SK-N-SH treated with all-trans-retinoic acid at 6 μM for 48 hours (cell line): ENCODE data around the gene CCDC88C.

ENCODE experiments used
- ATAC-seq: fragments of 200-7000 bp; cut with Tn5 transposase; 3 replicates; pipeline ENCODE4 v1.9.1; 2020; ENCODE audit warnings: mild to moderate bottlenecking, moderate library complexity
- ARNTL ChIP-seq: fragments of 450-650 bp; formaldehyde crosslinking; IDR thresholded peaks from 2 replicates; pipeline ENCODE4 v1.5.0; 2020; ENCODE audit warnings: low read depth, mild to moderate bottlenecking, moderate library complexity, borderline replicate concordance
- BACH2 ChIP-seq: fragments of 250-450 bp; sonication (Bioruptor Pico); IDR thresholded peaks from 2 replicates; pipeline ENCODE4 v1.9.0; 2021; ENCODE audit warnings: mild to moderate bottlenecking, borderline replicate concordance
- CREB5 ChIP-seq: fragments of 250-450 bp; sonication (Bioruptor Pico); IDR thresholded peaks from 2 replicates; pipeline ENCODE4 v1.5.1; 2020; ENCODE audit warnings: low read depth, mild to moderate bottlenecking, moderate library complexity
- CSDC2 ChIP-seq: fragments of 250-450 bp; sonication (Bioruptor Pico); IDR thresholded peaks from 2 replicates; pipeline ENCODE4 v1.5.0; 2020; ENCODE audit warnings: mild to moderate bottlenecking, moderate library complexity
- ESRRG ChIP-seq: fragments of 250-450 bp; sonication (Bioruptor Pico); IDR thresholded peaks from 2 replicates; pipeline ENCODE4 v1.6.1; 2021; ENCODE audit warnings: mild to moderate bottlenecking
- GLIS3 ChIP-seq: fragments of 250-450 bp; sonication (Bioruptor Pico); IDR thresholded peaks from 2 replicates; pipeline ENCODE4 v1.5.0; 2020; ENCODE audit warnings: mild to moderate bottlenecking, moderate library complexity
- ISL1 ChIP-seq: fragments of 250-450 bp; sonication (Bioruptor Pico); IDR thresholded peaks from 2 replicates; pipeline ENCODE4 v2.1.2; 2022; ENCODE audit warnings: mild to moderate bottlenecking, moderate library complexity
- PATZ1 ChIP-seq: fragments of 250-450 bp; sonication (Bioruptor Pico); IDR thresholded peaks from 2 replicates; pipeline ENCODE4 v1.8.0; 2020; ENCODE audit warnings: mild to moderate bottlenecking, moderate library complexity, borderline replicate concordance
- PPARA ChIP-seq: fragments of 250-450 bp; sonication (Bioruptor Pico); IDR thresholded peaks from 2 replicates; pipeline ENCODE4 v1.5.0; 2020; ENCODE audit warnings: mild to moderate bottlenecking, borderline replicate concordance
- RARB ChIP-seq: fragments of 250-450 bp; sonication (Bioruptor Pico); IDR thresholded peaks from 2 replicates; pipeline ENCODE4 v1.8.0; 2021; ENCODE audit warnings: mild to moderate bottlenecking, moderate library complexity
- TCF4 ChIP-seq: fragments of 250-450 bp; sonication (Bioruptor Pico); IDR thresholded peaks from 2 replicates; pipeline ENCODE4 v1.8.0; 2021; ENCODE audit warnings: mild to moderate bottlenecking, moderate library complexity, borderline replicate concordance
- TOX ChIP-seq: fragments of 250-450 bp; sonication (Bioruptor Pico); IDR thresholded peaks from 2 replicates; pipeline ENCODE4 v1.8.0; 2021; ENCODE audit warnings: mild to moderate bottlenecking, moderate library complexity, borderline replicate concordance
- ZC3H10 ChIP-seq: fragments of 250-450 bp; sonication (Bioruptor Pico); IDR thresholded peaks from 2 replicates; pipeline ENCODE4 v1.5.1; 2021; ENCODE audit warnings: mild to moderate bottlenecking, moderate library complexity
- ZFP3 ChIP-seq: fragments of 250-450 bp; sonication (Bioruptor Pico); IDR thresholded peaks from 2 replicates; pipeline ENCODE4 v1.5.0; 2020; ENCODE audit warnings: mild to moderate bottlenecking, moderate library complexity
- ZFP30 ChIP-seq: fragments of 450-650 bp; formaldehyde crosslinking; IDR thresholded peaks from 2 replicates; pipeline ENCODE4 v1.5.0; 2022; ENCODE audit warnings: mild to moderate bottlenecking, moderate library complexity
- ZNF565 ChIP-seq: fragments of 450-650 bp; formaldehyde crosslinking; conservative IDR thresholded peaks from 2 replicates; pipeline ENCODE4 v1.5.0; 2020; ENCODE audit warnings: low read depth, mild to moderate bottlenecking, moderate library complexity
- ZNF70 ChIP-seq: fragments of 450-650 bp; formaldehyde crosslinking; IDR thresholded peaks from 2 replicates; pipeline ENCODE4 v1.5.0; 2020; ENCODE audit warnings: mild to moderate bottlenecking, moderate library complexity
- ZNF8 ChIP-seq: fragments of 450-650 bp; formaldehyde crosslinking; IDR thresholded peaks from 2 replicates; pipeline ENCODE4 v1.5.0; 2020; ENCODE audit warnings: mild to moderate bottlenecking, moderate library complexity
- TF ChIP-seq, protein P1 (sequence below): fragments of 250-450 bp; sonication (Bioruptor Pico); IDR thresholded peaks from 2 replicates; pipeline ENCODE4 v1.5.1; 2021; ENCODE audit warnings: mild to moderate bottlenecking, moderate library complexity
- TF ChIP-seq, protein P2 (sequence below): fragments of 250-450 bp; sonication (Bioruptor Pico); IDR thresholded peaks from 2 replicates; pipeline ENCODE4 v1.5.0; 2020; ENCODE audit warnings: mild to moderate bottlenecking, moderate library complexity
- TF ChIP-seq, protein P3 (sequence below): fragments of 250-450 bp; sonication (Bioruptor Pico); IDR thresholded peaks from 2 replicates; pipeline ENCODE4 v1.8.0; 2021; ENCODE audit warnings: low read depth, mild to moderate bottlenecking, moderate library complexity, borderline replicate concordance

The CCDC88C gene

DNA sequence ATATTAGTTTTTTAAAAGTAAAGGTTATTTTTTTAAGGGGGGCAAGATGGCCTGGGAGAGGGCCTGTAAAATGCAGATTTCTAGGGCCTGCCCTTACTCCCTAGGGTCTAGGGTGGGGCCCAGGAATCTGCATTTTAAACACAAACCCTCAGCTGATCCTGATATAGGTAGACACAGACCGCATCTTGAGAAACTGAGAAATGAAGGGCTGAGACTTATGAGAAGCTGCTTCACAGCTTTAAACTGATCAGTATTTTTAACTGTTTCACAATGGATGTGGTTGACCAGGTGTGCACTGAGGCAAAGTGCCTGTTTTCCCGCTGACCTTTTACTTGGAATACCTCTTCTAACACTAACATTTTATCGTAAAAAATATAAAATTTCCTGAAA is 84.0 kb downstream of the CCDC88C start (continued):
- TF ChIP-seq, protein P1, sequence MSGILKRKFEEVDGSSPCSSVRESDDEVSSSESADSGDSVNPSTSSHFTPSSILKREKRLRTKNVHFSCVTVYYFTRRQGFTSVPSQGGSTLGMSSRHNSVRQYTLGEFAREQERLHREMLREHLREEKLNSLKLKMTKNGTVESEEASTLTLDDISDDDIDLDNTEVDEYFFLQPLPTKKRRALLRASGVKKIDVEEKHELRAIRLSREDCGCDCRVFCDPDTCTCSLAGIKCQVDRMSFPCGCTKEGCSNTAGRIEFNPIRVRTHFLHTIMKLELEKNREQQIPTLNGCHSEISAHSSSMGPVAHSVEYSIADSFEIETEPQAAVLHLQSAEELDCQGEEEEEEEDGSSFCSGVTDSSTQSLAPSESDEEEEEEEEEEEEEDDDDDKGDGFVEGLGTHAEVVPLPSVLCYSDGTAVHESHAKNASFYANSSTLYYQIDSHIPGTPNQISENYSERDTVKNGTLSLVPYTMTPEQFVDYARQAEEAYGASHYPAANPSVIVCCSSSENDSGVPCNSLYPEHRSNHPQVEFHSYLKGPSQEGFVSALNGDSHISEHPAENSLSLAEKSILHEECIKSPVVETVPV (CRISPR knock-in tag) = no peak
- no peak for TF ChIP-seq GLIS3 (CRISPR knock-in tag)
- no peak for TF ChIP-seq ISL1 (CRISPR knock-in tag)
- TF ChIP-seq, protein P2, sequence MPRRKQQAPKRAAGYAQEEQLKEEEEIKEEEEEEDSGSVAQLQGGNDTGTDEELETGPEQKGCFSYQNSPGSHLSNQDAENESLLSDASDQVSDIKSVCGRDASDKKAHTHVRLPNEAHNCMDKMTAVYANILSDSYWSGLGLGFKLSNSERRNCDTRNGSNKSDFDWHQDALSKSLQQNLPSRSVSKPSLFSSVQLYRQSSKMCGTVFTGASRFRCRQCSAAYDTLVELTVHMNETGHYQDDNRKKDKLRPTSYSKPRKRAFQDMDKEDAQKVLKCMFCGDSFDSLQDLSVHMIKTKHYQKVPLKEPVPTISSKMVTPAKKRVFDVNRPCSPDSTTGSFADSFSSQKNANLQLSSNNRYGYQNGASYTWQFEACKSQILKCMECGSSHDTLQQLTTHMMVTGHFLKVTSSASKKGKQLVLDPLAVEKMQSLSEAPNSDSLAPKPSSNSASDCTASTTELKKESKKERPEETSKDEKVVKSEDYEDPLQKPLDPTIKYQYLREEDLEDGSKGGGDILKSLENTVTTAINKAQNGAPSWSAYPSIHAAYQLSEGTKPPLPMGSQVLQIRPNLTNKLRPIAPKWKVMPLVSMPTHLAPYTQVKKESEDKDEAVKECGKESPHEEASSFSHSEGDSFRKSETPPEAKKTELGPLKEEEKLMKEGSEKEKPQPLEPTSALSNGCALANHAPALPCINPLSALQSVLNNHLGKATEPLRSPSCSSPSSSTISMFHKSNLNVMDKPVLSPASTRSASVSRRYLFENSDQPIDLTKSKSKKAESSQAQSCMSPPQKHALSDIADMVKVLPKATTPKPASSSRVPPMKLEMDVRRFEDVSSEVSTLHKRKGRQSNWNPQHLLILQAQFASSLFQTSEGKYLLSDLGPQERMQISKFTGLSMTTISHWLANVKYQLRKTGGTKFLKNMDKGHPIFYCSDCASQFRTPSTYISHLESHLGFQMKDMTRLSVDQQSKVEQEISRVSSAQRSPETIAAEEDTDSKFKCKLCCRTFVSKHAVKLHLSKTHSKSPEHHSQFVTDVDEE (CRISPR knock-in tag) = no peak
- TF ChIP-seq TOX = no peak

- no peak for ATAC-seq
- no peak for TF ChIP-seq ZC3H10 (CRISPR knock-in tag)
- TF ChIP-seq, all 23 proteins: peak for 0
Observed at GRCh38 chr14:91332986-91333649, 84.5 kb downstream of the CCDC88C start.

DNA sequence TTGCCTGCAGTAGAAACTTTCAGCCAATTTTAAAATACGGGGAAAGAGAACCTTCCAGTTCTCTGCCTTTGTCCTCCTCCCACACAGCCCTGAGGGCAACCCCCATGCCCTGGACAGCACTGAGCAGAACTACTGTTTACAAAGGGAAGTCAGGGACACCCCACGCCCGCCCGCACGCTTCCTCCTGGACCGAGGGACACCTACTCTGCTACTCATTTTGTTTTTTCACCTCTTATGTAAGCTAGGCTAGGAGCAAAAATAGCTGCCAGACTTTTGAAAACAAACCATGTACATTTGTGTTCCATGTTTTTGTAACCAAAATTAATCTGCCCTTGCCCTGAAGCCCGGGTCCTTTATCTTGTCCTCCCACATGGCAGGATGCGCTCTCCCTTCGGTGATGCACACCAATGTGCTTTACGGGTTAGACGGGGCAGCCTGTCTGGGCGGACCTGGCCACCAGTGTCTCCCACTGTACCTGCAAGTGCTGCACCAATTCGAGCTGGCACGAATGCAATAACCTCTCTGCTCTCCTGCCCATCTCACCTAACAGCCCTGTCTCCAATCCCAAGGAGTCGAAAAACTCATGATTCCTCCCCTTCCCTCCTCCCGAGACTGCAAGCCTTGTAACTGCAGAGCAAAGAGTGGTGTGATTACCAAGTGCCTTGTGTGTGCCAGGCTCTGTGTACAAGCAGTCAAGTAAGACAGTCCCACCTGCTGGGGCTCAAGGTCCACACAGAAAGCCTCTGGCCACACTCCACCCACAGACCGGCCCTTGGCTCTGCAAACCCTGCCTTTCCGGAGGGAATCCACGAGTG is 85.2 kb downstream of the CCDC88C start:
- no peak for ATAC-seq
- TF ChIP-seq GLIS3 (CRISPR knock-in tag) (no peak), BACH2 (CRISPR knock-in tag) (no peak), TCF4 (CRISPR knock-in tag) (no peak), RARB (CRISPR knock-in tag) (no peak), PATZ1 (no peak), ZNF8 (CRISPR knock-in tag) (no peak), ISL1 (CRISPR knock-in tag) (no peak), ZC3H10 (CRISPR knock-in tag) (no peak), ARNTL (CRISPR knock-in tag) (no peak), CSDC2 (no peak), ZNF70 (no peak), ESRRG (CRISPR knock-in tag) (no peak)
- TF ChIP-seq, protein P1 (CRISPR knock-in tag) = no peak
- TF ChIP-seq, protein P3, sequence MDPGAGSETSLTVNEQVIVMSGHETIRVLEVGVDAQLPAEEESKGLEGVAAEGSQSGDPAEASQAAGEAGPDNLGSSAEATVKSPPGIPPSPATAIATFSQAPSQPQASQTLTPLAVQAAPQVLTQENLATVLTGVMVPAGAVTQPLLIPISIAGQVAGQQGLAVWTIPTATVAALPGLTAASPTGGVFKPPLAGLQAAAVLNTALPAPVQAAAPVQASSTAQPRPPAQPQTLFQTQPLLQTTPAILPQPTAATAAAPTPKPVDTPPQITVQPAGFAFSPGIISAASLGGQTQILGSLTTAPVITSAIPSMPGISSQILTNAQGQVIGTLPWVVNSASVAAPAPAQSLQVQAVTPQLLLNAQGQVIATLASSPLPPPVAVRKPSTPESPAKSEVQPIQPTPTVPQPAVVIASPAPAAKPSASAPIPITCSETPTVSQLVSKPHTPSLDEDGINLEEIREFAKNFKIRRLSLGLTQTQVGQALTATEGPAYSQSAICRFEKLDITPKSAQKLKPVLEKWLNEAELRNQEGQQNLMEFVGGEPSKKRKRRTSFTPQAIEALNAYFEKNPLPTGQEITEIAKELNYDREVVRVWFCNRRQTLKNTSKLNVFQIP (CRISPR knock-in tag) = no peak

DNA sequence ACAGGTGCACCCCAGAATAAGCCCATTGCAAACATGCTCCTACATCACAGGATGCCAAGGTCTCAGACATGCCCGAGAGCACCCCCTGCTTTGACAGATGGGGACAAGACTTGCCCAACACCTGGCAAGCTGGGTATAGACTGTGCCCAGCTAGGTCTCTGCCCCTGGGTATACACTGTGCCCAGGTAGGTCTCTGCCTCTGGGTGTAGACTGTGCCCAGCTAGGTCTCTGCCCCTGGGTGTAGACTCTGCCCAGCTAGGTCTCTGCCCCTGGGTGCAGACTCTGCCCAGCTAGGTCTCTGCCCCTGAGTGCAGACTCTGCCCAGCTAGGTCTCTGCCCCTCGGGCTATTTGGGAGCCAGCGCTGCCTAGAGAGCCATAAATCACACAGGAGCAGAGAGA is 85.9 kb downstream of the CCDC88C start:
- no peak for ATAC-seq
- no peak for TF ChIP-seq BACH2 (CRISPR knock-in tag)
- TF ChIP-seq TOX = no peak
- TF ChIP-seq ZNF8 (CRISPR knock-in tag) = no peak
- TF ChIP-seq ARNTL (CRISPR knock-in tag) = no peak
- TF ChIP-seq ZFP3 (CRISPR knock-in tag) = no peak
- TF ChIP-seq PPARA (CRISPR knock-in tag) = no peak
- TF ChIP-seq CREB5 (CRISPR knock-in tag) = no peak
- TF ChIP-seq PATZ1 = no peak
- no peak for TF ChIP-seq ZNF565 (CRISPR knock-in tag)
- TF ChIP-seq ISL1 (CRISPR knock-in tag) = no peak
- TF ChIP-seq ESRRG (CRISPR knock-in tag) = no peak
- no peak for TF ChIP-seq ZFP30 (CRISPR knock-in tag)
